GM19351 (cell line): ENCODE measurements around the gene CAMK2B.
A peak's percentile ranks its signal among the peaks of the same experiment; 100 is the strongest.

ENCODE experiments used
- ATAC-seq: cut with Tn5 transposase; IDR thresholded peaks from one replicate; pipeline ENCODE4 v1.9.1; 2021; ENCODE audit warnings: mild to moderate bottlenecking, moderate library complexity; ENCODE audit not compliant: unreplicated experiment

The CAMK2B gene

GRCh38 chr7:44258423-44258760, 67.0 kb downstream of the CAMK2B start:
- ATAC-seq: no peak

GRCh38 chr7:44257618-44258422, 67.6 kb downstream of the CAMK2B start:
- ATAC-seq: peak; percentile 92

DNA sequence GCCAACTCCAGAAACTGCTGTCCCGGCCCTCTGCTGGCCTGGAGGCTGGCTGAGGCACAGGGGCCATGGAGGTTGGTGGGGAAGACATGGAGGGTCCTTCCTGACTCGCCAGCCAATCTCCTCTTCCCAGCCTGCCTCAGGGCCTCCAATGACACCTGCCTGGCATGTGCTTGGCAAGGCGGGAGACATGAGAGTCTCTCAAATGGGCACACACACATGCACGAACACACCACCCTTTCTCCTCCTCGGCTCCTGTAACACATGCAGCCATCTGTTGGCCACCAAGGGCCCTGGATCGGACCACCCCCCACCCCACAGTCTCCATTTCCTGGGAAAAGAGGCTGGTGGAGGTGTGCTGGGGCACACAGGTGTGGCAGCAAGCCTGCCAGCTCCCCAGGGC, 68.2 kb downstream of the CAMK2B start:
- ATAC-seq: no peak

GRCh38 chr7:44256459-44256858, 68.9 kb downstream of the CAMK2B start:
- ATAC-seq: no peak

DNA sequence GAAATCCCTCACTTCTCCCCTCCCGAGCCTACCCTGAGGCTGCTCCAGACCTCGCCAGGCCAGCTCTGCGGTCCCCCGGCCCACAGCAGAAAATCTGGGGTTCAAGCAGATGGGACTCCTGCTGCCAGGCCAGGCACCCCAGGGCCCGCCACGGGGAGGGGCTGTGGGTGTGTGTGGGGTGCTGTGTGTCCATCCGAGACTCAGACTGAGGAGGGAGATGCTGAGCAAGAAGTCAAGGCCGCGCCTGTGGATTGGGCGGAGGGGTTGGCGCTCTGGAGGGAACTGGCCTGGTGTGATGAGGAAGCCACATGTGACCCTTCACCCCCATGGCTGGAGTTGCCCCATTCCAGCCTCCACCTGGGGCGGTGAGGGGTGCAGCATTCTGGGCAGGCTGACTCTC, 73.5 kb downstream of the CAMK2B start:
- ATAC-seq: no peak

- ATAC-seq: no peak
Measured at GRCh38 chr7:44251269-44251668, 74.1 kb downstream of the CAMK2B start.

DNA sequence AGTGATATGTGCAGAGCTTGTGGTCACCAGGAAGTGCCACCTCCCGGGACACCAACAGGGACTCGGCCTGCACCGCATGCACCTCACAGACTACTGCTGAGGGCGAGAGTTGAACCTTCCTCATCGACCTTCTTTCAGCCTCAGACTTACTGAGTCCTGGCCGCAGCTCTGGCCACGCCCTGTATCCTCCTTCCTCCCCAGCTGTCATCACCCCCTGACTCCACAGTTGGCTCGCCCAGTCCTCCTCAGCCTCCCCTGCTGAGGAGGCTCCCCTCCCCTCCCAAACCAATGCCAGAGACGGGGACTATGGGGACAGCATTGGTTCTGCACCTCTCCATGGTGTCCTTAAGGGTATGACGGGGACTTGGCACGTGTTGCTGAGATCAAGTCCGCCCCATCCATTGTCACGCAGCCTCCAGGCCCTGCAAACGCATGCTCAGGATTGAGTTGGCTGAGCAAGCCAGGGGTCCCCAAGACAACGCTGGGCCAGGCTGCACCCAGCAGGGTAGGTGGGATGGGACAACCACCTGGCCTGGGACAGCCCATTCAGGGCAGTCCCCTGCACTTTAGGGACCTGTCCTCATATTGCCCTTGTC, 75.7 kb downstream of the CAMK2B start:
- ATAC-seq: no peak

DNA sequence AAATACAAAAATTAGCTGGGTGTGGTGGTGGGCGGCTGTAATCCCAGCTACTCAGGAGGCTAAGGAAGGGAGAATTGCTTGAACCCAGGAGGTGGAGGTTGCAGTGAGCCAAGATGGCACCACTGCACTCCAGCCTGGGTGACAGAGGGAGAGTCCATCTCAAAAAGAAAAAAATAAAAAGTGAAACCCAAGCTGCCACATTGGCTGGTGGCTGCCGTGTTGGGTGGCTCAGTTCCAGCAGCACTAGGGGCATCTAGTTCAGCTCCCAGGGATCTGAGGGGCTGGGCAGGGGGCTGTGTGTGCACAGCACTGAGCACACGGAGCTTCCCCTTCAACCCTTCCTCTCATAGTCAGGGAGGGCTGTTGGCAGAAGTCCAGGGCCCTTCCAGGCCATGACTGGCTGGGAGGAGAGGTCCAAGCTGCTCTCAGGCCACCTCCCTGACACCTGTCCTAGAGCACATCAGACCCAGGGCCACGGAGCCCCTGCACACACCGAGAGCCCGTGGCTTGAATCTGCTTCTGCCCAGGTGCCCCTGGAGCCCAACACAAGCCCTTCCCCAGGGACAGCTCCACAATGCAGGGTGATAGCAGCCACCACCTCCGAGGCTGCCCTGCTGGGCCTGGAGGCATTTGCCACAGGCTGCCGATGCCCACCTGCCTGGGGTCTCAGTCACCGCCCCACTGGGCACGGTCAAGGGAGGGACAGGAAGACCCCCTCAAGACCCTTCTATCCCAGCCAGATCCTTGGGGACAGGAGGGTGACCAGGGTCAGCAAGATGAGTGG, 77.3 kb downstream of the CAMK2B start:
- no peak for ATAC-seq

DNA sequence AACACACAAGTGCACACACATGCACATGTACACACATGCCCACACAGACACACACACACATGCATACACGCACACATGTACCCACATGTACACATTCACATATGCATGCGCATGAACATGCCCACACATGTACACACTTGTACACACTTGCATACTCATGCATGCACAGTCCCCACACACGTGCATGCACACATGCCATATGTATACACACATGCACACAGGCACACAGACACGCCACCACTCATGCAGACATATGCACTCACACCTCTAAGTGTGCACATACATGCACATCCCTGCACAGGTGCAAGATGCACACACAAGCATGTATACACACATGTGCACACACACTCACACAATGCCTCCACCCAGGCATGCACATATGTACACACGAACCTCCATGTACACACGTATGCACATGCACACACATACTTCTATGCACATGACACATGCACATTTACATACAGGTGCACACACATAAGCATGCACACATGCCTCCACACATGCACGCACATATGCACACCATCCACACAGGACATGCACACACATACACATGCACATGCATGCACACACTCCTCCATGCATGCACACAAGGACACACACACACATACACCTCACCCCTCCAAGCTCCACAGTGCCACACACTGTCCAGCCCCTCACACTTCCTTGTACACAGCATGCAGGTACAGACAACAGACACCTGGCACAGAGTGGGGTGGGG, 78.8 kb downstream of the CAMK2B start:
- ATAC-seq: no peak

- no peak for ATAC-seq
Measured at GRCh38 chr7:44244282-44244681, 81.1 kb downstream of the CAMK2B start.

DNA sequence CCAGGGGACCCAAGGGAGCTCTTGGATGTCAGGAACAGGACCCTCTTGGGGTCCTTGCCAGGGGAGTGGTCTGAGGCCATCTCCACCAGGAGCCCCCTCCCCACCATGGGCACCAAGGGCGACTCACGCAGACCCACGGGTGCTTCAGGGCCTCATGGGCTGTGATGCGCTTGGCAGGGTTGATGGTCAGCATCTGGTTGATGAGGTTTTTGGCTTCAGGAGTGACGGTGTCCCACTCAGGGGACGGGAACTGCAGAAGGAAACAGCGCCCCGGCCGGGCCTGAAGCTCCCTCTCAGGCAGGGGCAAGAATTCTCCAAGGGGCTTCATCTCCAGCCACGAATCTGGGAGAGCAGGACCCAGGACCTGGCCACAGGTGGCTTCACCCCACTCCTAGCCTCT, 83.3 kb downstream of the CAMK2B start:
- ATAC-seq: no peak

GRCh38 chr7:44240983-44241510, 84.3 kb downstream of the CAMK2B start:
- peak; percentile 88 for ATAC-seq

GRCh38 chr7:44240376-44240775, 85.0 kb downstream of the CAMK2B start:
- no peak for ATAC-seq

- no peak for ATAC-seq
Measured at GRCh38 chr7:44239361-44239760, 86.0 kb downstream of the CAMK2B start.

- no peak for ATAC-seq
Measured at GRCh38 chr7:44238116-44238695, 87.2 kb downstream of the CAMK2B start.

- no peak for ATAC-seq
Measured at GRCh38 chr7:44237696-44238095, 87.7 kb downstream of the CAMK2B start.

- ATAC-seq: no peak
Measured at GRCh38 chr7:44236333-44236728, 89.1 kb downstream of the CAMK2B start.

GRCh38 chr7:44235582-44236332, 89.6 kb downstream of the CAMK2B start:
- ATAC-seq: no peak

DNA sequence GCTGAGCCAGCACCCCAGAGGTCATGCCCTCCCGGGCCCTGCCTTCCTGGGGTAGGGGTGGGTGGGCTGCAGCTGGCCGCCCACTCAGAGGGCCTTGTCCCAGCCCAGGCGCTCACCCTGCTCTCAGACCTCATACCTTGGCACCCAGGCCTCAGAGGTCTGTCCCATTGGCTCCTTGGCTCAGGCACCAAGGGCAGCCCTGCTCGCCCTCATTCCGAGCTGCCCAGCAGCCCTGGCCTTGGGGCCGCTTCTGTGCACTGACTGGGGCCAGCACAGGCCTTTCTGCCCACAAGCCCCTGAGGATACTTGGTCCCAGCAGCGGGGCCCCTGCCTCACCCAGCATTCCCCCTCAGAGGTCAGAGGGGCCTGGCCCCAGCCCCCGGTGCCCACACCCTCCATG, 90.3 kb downstream of the CAMK2B start:
- ATAC-seq: no peak
